Stomach (tissue), 9 donors: ENCODE results near the gene ZCCHC7. TPM values are rescaled to one million over a fixed set of nuclear protein-coding genes. Genes with fewer than 3 reads are reported as not detected.

Source experiments
- DNase-seq, 2 donors: peaks; one replicate each; pipeline versions ENCODE4 v3.0.0 to v3.0.0-alpha.2; 2013 to 2019
- H3K27ac ChIP-seq, 5 donors: fragments of 200-600 bp in 4 of 5; sonication (generic) in 4 of 5; one replicate each; pipeline ENCODE4 v1.5.1; 2013 to 2019; ENCODE audit warnings: mild to moderate bottlenecking in 1 of 5, moderate library complexity in 1 of 5
- H3K27me3 ChIP-seq, 3 donors: fragments of 200-600 bp; sonication (generic); one replicate each; pipeline ENCODE4 v1.5.1; 2017 to 2019; ENCODE audit warnings: mixed run types in 1 of 3
- H3K36me3 ChIP-seq, 4 donors: fragments of 200-600 bp; sonication (generic); 1 replicate in 3 of 4; 2 replicates in 1 of 4; pipeline ENCODE4 v1.5.1; 2016 to 2019
- H3K4me1 ChIP-seq, 4 donors: fragments of 200-600 bp; sonication (generic); one replicate each; pipeline ENCODE4 v1.5.1; 2016 to 2019
- H3K4me3 ChIP-seq, 4 donors: fragments of 200-600 bp; sonication (generic) in 3 of 4; one replicate each; pipeline ENCODE4 v1.5.1; 2016 to 2019; ENCODE audit warnings: mild to moderate bottlenecking in 1 of 4
- H3K9me3 ChIP-seq, 4 donors: fragments of 200-600 bp; sonication (generic); one replicate each; pipeline ENCODE4 v1.5.1; 2016 to 2019
- EP300 ChIP-seq: sonication (generic); formaldehyde crosslinking; IDR thresholded peaks from one replicate; pipeline ENCODE4 v1.6.1; 2017; ENCODE audit warnings: antibody characterized with exemption
- POLR2A ChIP-seq, 4 donors: fragments of 450-650 bp; IDR thresholded peaks; one replicate each; pipeline ENCODE4 v1.6.1; 2016; ENCODE audit warnings: antibody characterized with exemption in 4 of 4, control low read depth in 2 of 4, mild to moderate bottlenecking in 1 of 4, moderate library complexity in 1 of 4
- POLR2AphosphoS5 ChIP-seq, 3 donors: sonication (generic); formaldehyde crosslinking; IDR thresholded peaks; one replicate each; pipeline ENCODE4 v1.6.1; 2016; ENCODE audit warnings: antibody characterized with exemption in 3 of 3
- WGBS, 5 donors: extraction: QIAGEN DNeasy Blood & Tissue Kit in 3 of 5; methylation state at CpG; one replicate each; pipeline versions ENCODE4 v1.1.5 to v1.1.7; 2013 to 2018; 5-methylcytosine and 5-hydroxymethylcytosine counted together
- intact Hi-C: fragments of 100-400 bp; cut with DNase I; formaldehyde crosslinking; loops from one replicate; pipeline ENCODE4 v1.15.1; 2023; ENCODE audit warnings: low total_unique reads
- polyA plus RNA-seq, 3 donors: library from polyadenylated mRNA; stranded (reverse); fragments of 200-250 nt; gene quantifications; one replicate each; pipeline ENCODE4 v1.2.3, GENCODE V29; 2013
- total RNA-seq, 5 donors: library from RNA; depleted of rRNA; stranded (reverse); fragments of >200 nt; gene quantifications; one replicate each; pipeline versions ENCODE4 v1.1.0 to v1.2.3, GENCODE V29; 2014 to 2016
- TF ChIP-seq, protein P1 (sequence below), 7 experiments: fragments of 450-650 bp in 4 of 7; fragments of 200-600 bp in 3 of 7; sonication (generic) in 3 of 7; IDR thresholded peaks; one replicate each; pipeline ENCODE4 v1.5.1; 2016 to 2019; ENCODE audit warnings: antibody characterized with exemption in 7 of 7, control low read depth in 2 of 7, mild to moderate bottlenecking in 1 of 7
- donor health status: healthy with polysubstance abuse.
- donor health status: Bipolar disorder and iron deficiency.
- donor health status: healthy.

Gene ZCCHC7
- total and polyA plus RNA-seq, 8 donors, result 7.9 to 67.1 (median 17.6) TPM

DNA sequence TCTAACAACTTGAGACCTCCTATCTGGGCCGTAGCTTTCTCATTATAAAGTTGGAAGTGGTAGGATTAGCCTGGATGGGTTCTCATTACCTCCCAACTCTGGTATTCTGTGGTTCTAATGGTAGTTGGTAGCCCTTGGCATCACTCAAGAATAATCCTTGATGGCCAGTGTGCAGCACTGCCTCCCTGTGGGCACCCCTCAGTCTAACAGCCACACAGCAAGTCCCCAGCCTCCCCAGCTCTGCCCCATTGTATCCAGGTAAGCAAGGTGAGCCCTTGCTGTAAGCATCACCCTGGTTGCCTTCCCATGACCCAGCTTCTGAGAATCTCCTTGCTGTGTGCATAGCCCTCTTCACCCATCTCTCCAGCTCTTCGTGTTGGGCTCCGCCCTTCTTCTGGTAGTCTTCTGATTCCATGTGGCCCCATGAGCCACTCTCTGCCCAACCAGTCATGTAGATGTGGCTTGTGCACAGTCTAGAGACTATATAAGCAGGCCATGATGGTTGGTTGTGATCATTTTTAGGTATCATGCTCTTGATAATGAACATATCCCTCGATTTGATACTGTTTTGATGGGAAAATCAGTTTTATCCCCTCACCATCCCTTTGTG lies 244.5 kb downstream of the ZCCHC7 start:
- Histone ChIP-seq H3K4me3 (no peak overlapping the region), H3K4me1 (no peaks in the 10 kb centered on the region), H3K27me3 (no peaks in the 10 kb centered on the region), H3K9me3 (no peaks in the 10 kb centered on the region), H3K27ac (no peak overlapping the region), H3K36me3 (no peaks in the 10 kb centered on the region)
- no peak for DNase-seq
- TF ChIP-seq, protein P1, sequence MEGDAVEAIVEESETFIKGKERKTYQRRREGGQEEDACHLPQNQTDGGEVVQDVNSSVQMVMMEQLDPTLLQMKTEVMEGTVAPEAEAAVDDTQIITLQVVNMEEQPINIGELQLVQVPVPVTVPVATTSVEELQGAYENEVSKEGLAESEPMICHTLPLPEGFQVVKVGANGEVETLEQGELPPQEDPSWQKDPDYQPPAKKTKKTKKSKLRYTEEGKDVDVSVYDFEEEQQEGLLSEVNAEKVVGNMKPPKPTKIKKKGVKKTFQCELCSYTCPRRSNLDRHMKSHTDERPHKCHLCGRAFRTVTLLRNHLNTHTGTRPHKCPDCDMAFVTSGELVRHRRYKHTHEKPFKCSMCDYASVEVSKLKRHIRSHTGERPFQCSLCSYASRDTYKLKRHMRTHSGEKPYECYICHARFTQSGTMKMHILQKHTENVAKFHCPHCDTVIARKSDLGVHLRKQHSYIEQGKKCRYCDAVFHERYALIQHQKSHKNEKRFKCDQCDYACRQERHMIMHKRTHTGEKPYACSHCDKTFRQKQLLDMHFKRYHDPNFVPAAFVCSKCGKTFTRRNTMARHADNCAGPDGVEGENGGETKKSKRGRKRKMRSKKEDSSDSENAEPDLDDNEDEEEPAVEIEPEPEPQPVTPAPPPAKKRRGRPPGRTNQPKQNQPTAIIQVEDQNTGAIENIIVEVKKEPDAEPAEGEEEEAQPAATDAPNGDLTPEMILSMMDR (IDR thresholded peaks at IDR 0.05), result no peak
- TF ChIP-seq POLR2AphosphoS5 (IDR thresholded peaks at IDR 0.05) (no peak), POLR2A (IDR thresholded peaks at IDR 0.05) (no peak), EP300 (no peak)
- WGBS, 5 donors, result 85 to 94% (median 92%) methylated on average over 4 of the region's 4 CpGs
- intact Hi-C loops, result no loop called here

DNA sequence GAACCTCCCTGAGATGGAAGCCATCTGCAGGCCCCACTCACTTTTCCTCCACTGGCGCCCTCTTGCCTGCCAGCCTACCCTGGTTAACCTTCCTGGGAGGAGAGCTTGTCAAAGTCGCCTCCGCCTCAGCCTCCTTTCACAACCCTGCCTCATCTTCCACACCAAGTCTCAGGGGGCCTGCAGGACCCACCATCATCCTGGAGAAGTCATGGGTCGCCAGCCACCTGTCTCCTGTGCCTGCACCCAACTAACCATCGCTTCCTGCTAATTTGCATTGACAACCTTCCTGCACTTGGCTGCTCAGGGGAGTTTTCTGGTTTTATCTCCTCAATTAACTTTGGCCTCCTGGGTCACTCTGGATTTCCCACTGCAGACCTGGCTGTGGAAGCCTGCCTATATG lies 249.3 kb downstream of the ZCCHC7 start:
- H3K4me3 ChIP-seq, result no peak overlapping the region
- H3K4me1 ChIP-seq, result no peaks in the 10 kb centered on the region
- DNase-seq, result no peak
- H3K27me3 ChIP-seq, result peaks cover 0 to 4% (median 0%) of the 10 kb centered on the region in 3 donors
- no peaks in the 10 kb centered on the region for H3K9me3 ChIP-seq
- no peak overlapping the region for H3K27ac ChIP-seq
- 88 to 93% (median 90%) methylated on average over 5 of the region's 5 CpGs for whole genome bisulfite sequencing, 5 donors
- TF ChIP-seq, protein P1 (IDR thresholded peaks at IDR 0.05), result no peak
- no peak for TF ChIP-seq EP300
- TF ChIP-seq POLR2AphosphoS5 (IDR thresholded peaks at IDR 0.05), result no peak
- no peak for TF ChIP-seq POLR2A (IDR thresholded peaks at IDR 0.05)
- no peaks in the 10 kb centered on the region for H3K36me3 ChIP-seq
- intact Hi-C loops, result no loop called here

DNA sequence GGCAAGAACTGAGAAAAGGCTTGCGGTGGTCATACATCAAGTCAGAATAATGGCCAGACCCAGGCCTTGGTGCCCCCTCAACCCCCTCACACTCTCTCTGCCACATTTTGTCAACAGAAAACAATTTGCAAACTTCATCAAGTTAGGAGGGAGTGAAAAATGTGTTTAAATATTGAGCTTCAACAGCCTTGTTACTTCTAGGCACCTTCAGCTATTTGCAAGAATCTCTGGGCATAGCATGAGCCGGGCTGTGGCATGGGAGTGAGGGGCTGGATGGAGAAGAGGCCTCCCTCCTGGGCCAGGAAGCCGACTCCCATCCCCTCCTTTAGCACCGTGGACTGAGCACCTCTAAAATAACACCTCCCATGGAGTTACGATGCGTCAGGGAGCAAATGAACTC lies 249.9 kb downstream of the ZCCHC7 start:
- H3K4me3 ChIP-seq, result no peak overlapping the region
- WGBS, 5 donors, result 81 to 94% (median 85%) methylated on average over 6 of the region's 6 CpGs
- intact Hi-C loops, result no loop called here

DNA sequence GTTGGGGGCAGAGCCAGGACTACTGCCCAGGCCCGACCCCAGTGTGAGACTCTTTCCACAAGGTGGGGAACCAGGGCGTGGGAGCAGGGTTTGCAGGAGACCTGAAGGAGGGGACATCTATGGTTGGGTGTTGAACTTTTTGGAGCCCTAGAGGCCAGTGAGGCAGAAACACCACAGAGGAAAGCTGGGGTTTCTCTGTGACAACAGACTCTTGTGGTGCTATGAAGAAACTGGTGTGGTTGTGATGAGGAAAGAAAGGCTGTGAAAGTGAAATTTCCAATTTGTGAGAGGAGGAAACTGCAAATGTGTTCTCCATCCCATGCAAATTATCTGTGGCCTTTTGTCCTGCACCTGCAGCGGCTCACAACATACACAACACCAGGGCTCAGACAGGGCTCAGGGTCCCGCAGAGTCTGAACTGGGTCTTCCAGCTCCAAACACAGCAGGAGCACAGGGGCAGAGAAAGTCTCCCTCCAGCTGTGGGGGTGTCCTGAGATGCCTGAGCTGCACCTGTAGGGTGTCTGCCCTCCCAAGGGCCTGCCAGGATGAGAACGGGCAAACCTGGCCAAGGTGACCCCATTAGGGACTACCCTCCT lies 250.7 kb downstream of the ZCCHC7 start:
- Histone ChIP-seq H3K4me1 (no peaks in the 10 kb centered on the region), H3K36me3 (no peaks in the 10 kb centered on the region), H3K27ac (no peak overlapping the region), H3K4me3 (no peak overlapping the region), H3K9me3 (no peaks in the 10 kb centered on the region), H3K27me3 (peaks cover 0 to 4% (median 0%) of the 10 kb centered on the region in 3 donors)
- DNase-seq, result no peak
- intact Hi-C loops, result no loop called here
- WGBS, 5 donors, result 76 to 83% (median 79%) methylated on average over 3 to 5 of the region's 5 CpGs
- no peak for TF ChIP-seq POLR2A (IDR thresholded peaks at IDR 0.05)
- TF ChIP-seq POLR2AphosphoS5 (IDR thresholded peaks at IDR 0.05), result no peak
- TF ChIP-seq, protein P1 (IDR thresholded peaks at IDR 0.05), result no peak
- no peak for TF ChIP-seq EP300

More for the DNA sequence above, 249.9 kb downstream of the ZCCHC7 start:
- TF ChIP-seq POLR2A (IDR thresholded peaks at IDR 0.05) (no peak), POLR2AphosphoS5 (IDR thresholded peaks at IDR 0.05) (no peak), EP300 (no peak)
- TF ChIP-seq, protein P1 (IDR thresholded peaks at IDR 0.05), result no peak
- H3K9me3 ChIP-seq, result no peaks in the 10 kb centered on the region
- no peaks in the 10 kb centered on the region for H3K36me3 ChIP-seq
- no peak overlapping the region for H3K27ac ChIP-seq
- no peak for DNase-seq
- no peaks in the 10 kb centered on the region for H3K4me1 ChIP-seq
- H3K27me3 ChIP-seq, result peaks cover 0 to 4% (median 0%) of the 10 kb centered on the region in 3 donors
